NCI-H1417 (cell line): ENCODE data around the gene ADGRD1.
A peak's percentile ranks its signal among the peaks of the same experiment; 100 is the strongest.

Experiments
- DNase-seq, 3 experiments: peaks; one replicate each; lab custom pipeline; 2025; lab: John Stamatoyannopoulos, UW

The ADGRD1 gene

DNA sequence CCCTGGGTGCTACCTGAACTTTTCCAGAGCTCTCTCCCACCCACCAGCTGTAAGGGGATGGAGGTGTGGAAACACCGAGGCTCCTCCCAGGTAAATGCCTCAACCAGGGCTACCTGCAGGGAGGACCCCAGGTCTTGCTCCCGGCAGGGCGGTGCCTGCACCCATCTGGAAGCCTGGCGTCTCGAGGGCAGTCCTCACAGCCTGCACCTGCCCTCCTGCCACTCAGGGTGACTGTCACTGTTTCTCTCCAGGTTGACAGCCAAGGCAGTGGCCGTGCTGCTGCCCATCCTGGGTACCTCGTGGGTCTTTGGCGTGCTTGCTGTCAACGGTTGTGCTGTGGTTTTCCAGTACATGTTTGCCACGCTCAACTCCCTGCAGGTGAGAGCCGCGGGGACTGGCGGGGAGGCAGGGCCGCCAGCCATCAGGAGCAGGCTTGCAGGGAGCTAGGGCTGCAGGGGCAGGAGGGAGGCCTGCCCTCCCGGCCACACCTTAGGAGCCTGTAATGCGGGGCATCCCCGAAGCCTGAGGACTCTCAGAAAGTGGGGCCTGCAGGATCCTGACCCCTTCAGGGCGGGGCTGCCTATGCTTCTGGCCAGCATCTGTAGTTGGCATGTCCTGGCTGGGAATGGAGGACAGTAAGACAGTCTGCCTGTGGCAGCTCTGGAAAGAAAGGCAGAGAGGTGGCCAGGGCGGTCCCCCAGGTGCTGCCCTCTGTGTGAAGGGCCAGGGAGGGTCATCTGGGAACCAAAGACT, 182.3 kb downstream of the ADGRD1 start:
- DNase-seq = no peak

DNA sequence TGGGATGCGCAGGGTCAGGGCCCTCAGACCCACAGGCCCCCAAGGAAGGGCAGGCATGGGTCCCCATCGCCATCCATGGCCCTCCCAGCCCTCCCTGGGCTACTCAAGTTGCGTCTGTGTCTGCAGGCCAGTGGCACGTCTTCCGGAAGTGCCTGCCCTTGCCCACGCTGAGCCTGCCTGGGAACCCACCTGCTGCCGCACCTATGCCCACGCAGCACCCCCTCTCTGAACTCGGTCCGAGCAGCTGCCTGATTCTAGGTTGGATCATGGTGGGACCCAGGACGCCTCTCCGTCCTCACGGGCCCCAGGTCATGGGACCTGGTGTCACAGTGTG, 182.8 kb downstream of the ADGRD1 start:
- DNase-seq = no peak

DNA sequence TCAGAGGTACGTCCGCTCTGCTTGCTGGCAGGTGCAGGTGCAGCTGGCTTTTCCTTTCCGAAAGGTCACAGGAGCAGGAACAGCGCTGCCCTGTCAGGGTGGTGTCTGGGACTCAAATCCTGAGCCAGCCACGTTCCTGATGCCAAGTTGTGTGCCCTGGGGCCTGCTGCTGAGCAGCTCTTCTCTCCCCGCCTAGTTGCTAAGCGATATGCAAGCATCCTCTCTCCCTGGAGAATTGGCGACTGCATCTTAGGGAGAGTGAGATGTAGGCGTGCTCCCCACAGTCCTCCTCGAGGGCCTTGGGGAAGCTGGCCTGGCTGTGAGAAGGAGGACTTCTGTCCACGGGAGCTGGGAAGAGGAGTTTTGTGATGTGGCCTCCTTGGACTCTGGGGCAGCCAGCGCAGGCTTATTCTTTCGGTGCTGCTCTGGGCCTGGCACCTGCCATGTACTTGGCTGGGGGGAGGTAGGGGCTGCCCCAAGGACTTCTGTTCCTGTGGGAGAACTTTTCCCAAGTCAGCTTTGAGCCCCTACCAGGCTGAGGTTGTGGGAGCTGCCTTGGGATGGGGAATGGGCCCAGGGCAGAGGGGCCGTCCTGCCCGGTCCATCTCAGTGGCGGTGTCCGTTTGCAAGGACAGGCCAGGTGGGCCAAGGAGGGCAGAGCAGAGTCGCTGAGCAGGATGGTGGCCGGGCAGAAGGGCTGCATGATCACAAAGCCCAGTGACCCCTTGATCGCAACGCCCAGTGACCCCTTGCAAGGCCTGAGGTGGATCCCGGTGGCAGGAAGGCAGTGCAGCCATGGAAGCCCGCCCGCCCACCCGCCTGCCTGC, 183.5 kb downstream of the ADGRD1 start:
- DNase-seq = peak in 1 of 3 experiments; percentile 9

DNA sequence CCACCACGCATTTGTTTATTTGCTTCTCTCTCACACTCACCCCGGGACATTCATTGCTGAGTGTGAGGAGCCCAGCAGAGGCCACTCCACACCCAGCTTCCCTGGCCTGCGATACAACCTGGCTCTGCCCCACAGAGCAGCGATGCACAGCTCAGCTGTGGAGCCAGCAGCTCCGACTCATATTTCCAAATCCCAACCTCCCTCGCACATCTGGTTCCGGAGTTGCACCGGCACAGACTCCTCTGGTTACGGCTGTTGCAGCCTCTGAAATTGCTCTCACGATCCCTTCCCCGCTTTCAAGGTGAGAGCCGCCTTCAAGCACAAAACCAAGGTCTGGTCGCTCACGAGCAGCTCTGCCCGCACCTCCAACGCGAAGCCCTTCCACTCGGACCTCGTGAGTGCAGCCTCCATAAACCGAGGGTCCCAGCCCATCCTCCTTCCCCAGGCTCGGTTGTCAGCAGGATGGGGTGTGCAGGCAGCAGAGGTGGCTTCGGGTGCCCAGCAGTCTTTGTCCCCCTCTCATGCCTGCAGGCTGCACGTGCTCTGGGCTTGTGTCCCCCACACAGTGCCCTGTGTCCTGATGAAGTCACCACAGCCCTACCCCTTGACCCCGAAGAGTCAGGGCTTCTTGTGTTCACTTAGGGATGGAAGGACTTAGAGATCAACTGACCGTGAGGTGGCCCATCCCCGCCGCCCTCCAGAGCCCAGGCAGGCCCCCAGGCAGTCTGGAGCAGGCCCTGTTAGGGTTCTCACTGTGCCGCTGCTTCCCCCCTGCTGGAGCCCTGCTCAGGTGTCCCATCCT, 184.3 kb downstream of the ADGRD1 start:
- DNase-seq = no peak

DNA sequence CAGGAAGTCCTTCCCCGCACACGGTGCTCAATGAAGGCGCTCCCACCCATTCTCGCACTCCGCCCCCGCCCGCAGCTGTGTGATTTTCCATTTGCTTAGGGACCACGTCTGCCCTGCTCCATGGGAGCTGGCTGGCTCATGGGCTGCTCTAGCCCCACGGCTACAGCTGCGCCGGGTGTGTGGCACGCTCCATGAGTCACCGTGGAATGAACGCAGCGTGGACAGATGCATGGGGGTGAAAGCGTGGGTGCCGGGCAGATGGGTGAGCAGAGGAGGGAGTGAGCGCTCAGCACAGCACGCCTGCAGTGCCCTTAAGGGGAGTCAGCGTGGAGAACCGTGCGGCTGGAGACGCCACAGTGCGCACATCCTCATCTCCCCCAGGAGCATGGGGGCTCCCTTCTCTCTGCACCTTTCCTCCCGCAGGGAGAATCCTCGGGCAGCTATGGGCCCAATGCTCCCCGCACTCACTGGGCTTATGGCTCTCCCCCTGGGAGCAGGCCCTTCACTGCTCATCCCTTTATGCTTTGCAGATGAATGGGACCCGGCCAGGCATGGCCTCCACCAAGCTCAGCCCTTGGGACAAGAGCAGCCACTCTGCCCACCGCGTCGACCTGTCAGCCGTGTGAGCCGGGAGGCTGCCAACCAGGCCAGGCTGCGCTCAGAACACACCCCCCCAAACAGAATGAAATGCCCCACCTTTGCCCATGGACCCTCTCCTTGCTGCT, 185.1 kb downstream of the ADGRD1 start:
- DNase-seq = no peak

DNA sequence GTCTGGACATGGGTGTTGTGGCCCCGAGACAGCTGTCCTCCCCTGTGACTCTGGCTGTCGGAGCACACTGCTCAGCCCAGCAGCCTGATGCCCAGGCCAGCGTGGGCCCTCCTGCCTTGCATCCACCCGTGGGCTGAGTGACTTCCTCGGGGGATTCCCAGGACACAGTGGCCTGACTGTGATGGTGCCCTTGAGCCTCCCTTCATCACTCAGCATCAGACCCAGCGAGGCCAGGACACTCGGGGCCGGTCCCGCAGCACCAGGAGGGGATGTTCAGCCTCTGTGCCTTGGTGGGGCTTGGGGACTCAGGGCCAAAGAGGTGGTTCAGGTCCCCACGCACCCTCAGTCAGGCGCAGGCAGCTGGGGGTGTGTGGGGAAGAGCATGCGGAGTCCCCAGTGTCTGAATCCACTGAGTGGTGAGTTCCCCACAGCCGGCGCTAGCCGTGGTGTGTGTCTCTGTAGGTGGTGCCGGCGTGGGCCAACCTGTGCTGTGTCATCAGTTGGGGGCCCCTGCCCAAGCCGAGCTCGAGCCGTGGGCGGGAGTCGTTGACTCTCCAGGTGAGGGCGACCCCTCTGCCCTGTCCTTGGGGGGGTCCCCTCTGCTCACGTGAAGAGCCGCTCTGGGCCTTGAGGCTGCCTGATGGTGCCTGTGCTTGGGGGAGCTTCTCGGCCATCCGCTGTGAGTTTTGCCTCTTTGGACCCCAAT, 185.8 kb downstream of the ADGRD1 start:
- DNase-seq = no peak

DNA sequence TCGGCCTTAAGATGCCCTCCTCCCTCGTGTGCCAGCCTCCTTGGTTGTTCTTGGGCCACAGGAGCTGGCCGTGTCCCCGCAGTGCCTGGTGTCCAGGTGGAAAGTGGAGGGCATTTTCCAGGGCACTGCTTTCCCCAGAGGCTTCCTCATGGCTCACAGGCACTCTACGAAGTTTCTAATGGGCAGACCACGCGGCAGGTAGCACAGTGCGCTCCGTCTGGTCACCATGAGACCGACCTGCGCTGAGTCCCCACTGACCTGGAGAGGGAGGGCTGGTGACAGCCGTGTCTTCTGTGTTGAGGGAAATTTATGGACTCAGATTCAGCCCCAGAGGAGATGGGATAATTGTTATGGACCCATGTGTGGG, 186.3 kb downstream of the ADGRD1 start:
- no peak for DNase-seq

DNA sequence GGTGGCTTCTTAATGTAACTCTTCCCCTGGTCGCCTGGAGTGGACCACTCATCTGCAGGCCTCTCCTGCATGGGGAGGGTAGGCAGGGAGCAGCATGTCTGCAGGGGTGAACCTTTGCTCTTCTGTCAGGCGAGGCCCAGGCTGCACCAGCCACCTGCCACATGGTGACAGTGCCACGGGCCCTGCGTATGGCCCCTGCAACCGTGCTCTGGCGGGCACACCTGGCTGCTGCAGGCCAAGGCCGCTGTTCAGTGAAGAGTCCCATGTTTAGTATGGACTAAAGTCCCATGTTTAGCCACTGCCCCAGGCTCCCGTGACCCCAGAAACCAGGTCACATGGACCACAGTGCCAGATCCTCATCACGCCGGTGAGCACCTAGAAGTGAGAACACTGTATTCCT, 187.0 kb downstream of the ADGRD1 start:
- DNase-seq = no peak

DNA sequence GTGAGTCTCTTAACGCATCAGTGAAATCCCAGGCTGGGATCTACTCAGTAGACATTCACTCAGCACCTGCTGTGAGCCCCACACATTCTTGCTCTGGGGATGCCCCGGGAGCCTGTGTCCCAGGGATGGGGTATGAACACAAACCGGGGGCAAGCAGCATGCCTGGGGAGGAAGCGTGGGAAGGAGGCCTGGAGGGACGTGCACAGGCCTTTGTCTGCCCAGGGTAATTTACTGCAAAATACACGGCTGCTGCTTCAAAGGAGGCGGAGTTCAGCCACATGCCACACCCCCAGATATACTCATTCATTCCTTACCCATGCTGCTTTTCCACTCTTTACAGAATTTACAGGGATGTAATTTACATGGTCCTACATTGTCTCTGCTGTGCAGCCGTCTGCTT, 187.8 kb downstream of the ADGRD1 start:
- no peak for DNase-seq

DNA sequence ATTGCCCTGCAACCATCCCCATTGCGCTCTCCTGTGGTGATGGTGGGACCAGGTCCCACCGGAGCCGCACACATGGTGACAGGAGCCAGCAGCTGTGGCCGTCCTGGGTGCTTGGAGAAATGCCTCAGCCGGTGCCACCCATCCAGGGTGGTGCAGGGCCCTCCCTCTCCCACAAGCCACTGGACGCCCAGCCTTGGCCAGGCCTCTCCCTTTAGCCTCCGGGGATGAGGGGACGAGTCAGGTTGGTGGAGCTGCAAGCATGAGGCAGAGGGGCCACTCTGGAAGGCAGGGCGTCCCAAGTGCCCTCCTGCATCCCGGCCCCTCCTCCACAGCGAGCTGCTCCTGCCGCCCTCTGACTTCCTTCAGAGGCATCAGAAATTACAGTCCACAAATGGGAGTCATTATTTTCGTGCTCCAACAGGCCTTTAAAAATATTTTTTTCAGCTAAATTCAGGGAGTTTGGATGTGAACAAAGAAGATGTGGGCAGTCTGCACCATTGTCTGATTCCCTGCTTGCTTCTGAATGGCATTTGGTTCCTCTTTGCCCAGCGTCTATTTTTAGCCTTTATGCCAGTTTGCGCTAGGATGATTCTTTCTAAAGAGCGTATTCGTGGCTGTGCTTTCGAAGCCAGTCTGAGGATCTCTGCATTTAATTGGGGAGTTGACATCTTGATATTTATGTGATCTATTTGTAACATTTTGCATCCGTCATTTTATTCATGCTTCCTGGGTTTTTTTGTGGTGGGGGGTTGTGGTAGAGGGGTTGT, 189.4 kb downstream of the ADGRD1 start:
- DNase-seq = no peak

DNA sequence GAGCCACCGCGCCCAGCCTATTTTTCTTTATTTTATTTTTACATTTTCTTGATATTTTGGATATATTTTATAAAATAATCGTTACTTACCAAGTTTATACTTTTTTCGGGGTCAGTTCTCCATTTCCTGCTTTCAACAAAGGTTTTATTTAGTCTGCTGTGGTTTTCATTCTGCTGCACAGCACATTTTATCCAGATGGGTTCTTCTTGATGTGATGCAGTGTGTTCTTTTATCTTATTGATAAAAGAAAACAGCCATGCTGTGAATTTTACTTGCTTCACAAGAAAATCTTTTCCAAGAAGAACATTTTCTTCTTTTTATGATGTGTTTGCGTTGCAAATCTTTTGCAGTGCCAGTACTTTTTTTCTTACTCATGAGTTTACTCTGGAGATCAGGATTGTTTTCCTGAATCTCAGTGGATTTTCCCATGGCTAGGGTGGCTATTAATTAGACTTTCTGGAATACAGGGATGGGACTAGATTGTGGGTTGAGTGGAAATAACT, 192.5 kb downstream of the ADGRD1 start:
- DNase-seq = no peak

DNA sequence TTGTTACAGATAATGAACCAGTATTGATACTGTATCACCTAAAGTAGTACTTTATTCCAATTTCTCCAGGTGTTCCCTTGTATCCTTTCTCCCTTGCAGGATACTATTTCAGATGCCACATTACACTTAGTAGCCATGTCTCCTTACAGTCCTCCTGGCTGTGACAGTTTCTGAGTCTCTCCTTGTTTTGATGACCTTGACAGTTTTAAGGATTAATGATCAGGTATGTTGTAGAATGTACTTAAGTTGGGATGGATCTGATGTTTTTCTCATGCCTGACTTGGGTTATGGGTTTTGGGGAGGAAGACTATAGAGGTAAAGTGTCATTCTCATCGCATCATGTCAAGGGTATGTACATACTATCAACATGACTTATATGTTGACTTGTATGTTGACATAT, 193.6 kb downstream of the ADGRD1 start:
- no peak for DNase-seq

DNA sequence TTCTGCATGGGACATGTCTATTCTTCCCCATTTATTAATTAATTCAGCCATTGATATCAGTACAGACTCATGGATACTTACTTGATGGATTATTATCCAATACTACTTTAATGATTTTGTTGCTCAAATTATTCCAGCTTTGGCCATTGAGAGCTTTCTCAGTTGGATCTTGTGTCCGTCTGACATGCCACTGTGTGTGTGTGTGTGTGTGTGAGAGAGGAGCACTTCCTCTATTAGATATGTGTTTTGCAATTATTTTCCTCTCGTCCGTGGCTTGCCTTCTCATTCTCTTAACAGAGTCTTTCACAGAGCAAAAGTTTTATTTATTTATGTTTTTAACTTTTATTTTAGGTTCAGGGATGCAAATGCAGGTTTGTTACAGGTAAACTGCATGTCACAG, 194.2 kb downstream of the ADGRD1 start:
- DNase-seq = no peak

DNA sequence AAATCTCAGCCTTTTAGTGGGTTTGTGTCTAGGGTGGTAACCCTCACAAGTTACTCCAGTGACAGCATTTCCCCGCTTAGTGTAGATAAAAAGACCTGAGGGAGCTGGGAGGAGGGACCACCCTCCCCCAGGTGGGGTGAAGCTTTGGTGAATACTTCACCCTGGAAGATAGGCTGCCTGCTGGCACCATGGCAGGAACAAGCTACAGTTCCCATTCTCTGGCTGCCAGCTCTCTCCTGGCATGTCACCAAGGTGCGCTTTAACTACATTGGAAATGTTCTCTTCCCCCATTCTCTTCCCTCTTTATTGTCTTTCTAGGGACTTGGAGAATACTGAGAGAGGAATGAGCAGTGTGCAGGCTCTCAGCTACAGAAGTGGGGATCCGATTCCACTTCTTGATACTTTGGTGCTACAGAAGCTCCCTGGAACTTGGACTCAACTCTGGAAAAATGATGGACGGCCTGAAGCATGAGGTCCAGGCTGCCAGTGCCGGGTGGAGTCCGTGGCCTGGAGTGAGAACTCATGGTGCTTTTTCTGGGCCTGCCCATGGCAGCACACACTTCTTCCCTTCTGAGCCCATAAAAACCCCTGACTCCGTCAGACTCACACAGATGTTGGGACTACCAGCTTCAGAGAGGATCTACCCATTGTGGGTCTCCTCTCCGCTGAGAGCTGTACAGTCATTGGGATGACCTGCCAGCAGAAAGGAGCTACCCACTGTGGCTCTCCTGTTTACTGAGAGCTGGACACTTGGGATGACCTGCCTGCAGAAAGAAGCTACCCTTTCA, 198.0 kb downstream of the ADGRD1 start:
- no peak for DNase-seq

DNA sequence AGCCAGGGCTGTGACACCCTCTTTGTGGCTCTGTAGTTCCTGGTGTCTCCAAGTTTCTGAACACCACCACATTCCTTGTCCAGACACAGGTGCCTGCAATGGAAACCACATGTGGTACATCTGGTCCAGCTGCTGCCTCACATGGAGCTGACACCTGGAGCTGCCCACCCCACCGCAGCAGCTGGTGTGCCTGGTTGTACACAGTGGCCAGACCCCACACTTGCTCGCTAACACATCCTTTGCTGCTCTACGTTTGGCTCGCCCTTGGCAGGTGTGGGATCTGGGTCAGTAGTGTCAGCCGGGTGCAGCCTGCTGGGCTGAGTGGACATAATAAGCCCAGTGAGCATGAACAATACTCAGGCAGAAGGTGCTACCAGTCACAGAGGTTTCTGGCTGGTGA, 198.9 kb downstream of the ADGRD1 start:
- DNase-seq = no peak

DNA sequence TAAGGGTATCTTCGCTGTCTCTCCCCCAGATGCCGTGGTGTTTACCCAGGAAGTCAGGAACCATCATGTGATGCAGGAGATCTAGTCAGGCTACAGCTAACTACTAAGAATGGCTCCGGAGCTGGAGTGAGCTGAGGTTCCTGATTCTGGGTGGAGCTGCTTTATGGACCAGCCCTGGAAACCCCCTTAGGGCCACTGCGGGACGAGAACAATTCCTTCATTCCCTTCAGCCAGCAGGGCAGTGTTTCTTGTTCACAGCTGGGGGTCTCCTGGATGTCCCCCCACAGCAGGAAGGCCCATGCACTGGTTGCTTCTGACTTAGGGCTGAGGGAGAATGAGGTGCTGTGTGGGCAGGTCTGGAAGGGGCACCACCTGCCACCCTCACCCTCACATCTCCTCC, 199.3 kb downstream of the ADGRD1 start:
- DNase-seq = no peak

DNA sequence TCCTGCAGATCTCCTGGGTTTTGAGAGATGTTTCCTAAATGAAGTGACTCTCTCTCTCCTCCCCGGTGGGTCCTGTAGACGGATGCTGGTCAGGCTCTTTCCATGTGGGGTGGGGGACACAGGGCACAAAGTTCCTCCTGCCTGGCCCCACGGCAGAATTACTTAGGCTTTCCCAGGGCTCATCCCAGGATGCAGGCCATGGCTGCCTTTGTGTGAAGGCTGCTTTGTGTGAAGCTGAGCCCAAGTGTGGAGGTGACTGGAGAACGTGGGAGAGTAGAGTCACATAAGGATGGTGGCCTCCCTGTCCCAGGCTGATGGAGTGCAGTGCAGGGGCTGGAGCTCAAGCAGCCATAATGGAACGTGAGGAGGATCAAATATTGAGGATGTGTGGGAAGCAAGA, 200.2 kb downstream of the ADGRD1 start:
- DNase-seq = no peak

DNA sequence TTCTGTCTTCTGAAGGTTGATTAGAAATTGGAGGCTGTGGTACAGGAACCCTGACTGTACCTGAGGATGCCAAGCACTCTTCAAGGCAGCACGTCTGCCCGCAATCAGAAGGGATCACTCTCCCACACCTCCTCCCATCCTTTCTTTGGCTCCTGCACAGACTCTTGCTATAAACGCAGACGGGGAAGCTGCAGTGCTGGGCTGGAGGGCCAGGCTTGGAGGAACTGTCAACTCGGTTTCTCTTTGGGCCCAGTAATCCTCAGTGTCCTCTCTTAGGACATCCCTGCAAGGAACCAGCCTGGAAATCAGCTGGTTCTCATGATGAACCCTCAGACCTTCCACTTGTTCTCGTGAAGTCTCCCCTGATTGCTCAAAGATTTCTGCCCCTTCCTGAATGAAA, 201.4 kb downstream of the ADGRD1 start:
- DNase-seq = no peak

DNA sequence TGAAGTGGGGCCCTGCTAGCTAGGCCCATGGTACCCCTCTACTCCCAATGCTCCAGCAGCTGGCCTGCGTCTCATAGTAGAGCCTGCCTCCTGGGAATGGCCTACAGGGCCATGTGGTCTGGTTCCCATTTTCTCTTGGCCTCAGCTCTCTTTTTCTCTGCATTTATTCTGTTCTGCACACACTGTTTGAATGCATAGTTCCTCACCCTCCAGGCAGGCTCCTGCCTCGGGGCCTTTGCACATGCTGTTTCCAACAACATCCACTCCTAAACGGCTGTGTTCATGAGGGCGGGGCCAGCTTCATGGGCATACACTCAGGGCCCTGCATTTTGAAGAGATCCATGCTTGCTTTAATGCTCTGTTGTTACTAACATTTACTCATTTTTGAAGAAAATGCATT, 204.0 kb downstream of the ADGRD1 start:
- no peak for DNase-seq

DNA sequence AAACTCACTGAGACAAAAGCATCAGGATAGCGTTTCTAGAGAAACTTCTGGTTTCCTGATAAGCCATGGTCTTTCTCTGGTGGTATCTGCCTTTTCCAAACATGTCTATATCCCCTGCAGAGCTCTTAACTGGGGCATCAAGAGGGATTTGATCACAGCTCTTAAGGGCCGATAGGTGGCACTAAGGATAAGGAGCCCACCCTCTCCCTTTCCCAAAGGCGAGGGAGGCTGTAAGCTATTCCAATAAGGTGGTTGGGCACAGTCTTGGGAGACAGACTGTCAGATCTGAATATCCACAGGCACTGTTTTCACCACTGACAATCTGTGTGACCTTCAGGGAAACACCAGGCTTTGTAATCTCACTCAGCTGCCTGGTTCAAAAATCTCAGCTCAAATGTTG, 206.0 kb downstream of the ADGRD1 start:
- no peak for DNase-seq
